ENCODE results near the gene WBP1.

DNA sequence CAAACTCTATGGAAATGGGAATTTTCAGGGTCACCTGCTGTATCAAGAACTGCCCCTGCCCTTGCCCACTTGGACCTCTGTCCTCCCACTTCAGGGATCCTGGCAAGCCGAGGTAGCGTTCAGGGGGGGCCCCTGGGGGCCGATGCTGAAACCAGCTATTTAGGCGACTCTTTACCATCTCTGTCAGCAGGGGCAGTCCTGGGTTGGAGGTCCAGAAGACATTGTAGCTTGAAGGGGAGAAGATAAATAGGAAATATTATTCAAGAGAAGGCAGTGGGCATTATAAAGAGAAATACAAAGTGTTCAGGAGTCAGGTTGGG lies 4.5 kb downstream of the WBP1 start:
- TF ChIP-seq CTCF (conservative IDR thresholded peaks at IDR 0.05; ENCODE audit: low read depth, low read length) (no peak), EZH2 (IDR thresholded peaks at IDR 0.05; ENCODE audit: low read length, unreplicated experiment) (no peak)

All from PC-3 (cell line).